Posterior vena cava (tissue), 2 donors: ENCODE measurements around the gene FAM181A. TPM values are rescaled to one million over a fixed set of nuclear protein-coding genes. Genes with fewer than 3 reads are reported as not detected.

Source experiments
- DNase-seq: peaks from one replicate; pipeline ENCODE4 v3.0.0-alpha.2; 2020; ENCODE audit warnings: low spot score
- intact Hi-C, 2 donors: fragments of 100-400 bp; cut with DNase I; formaldehyde crosslinking; loops; one replicate each; pipeline versions ENCODE4 v1.14.1 to v1.14.2; 2022 to 2023
- total RNA-seq, 2 donors: library from RNA; stranded (reverse); fragmentation: NEBNext Ultra II Directional; extraction: Animal tissue kit (Norgen Biotek cat#: 25700); gene quantifications; one replicate each; pipeline ENCODE4 v1.2.1, GENCODE V29; 2021
- donor health status: DM: yes; HTN: yes; CAD: no.
- donor health status: DM: yes; HTN: yes; CAD: no.

The FAM181A gene
- total RNA-seq, 2 donors from 2014 or later: not detected

DNA sequence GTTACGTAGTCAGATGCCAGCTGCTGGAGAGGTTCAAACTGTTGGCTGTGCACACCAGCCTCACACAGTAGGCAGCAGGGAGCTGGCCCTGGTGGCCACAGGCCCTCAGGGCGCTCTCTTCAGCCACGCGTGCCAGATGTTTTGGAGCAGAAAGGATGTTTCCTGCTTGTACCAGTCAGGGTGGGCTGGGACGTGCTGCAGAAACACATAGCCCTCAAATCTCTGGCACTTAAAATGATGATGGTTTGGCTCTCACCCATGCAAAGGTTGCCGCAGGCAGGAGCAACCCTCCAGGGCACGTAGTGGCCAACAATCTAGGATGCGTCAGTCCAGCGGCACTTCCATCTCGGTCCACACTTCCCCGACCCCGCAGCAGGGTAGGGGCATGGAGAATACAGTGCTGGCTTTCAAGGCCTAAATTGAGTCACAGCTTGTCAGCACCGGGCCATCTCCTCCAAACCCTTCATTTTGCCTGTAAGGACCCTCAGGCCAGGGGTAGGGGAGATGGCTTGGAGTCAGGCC, 1.7 kb upstream of the FAM181A start:
- no peak for DNase-seq
- intact Hi-C loops: no loop called here

DNA sequence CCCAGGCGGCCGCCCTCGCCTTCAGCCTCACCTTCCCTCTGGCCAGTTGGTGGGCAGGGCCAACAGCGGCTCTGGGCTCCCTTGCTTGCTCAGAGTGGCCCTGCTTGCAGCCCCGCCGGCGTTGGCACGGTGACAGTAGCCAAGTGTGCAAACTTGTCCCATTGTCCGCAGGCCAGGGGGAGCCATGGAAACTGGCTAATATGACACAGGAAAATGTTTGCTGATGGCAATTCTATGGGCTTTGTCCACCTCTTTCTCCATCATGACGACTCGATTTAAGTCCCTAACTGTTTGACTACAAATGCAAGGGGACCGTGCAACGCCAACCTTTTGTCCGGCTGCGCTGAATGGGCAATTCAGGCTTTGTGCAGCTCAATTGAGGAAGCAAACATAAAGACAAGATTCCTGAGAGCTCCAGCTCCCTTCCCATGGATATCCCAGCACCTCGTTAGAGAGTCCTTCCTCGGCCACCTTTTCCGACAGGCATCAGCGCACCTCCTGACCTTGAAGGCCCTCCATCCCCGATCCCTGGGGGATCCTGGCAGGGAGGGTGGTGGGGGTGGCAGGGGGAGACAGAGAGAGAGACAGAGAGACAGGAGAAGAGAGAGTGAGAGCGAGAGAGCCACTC, 785 bp upstream of the FAM181A start:
- intact Hi-C loops: no loop called here
- DNase-seq: no peak

GRCh38 chr14:93927800-93928145, 629 bp downstream of the FAM181A start:
- intact Hi-C loops: no loop called here
- no peak for DNase-seq

DNA sequence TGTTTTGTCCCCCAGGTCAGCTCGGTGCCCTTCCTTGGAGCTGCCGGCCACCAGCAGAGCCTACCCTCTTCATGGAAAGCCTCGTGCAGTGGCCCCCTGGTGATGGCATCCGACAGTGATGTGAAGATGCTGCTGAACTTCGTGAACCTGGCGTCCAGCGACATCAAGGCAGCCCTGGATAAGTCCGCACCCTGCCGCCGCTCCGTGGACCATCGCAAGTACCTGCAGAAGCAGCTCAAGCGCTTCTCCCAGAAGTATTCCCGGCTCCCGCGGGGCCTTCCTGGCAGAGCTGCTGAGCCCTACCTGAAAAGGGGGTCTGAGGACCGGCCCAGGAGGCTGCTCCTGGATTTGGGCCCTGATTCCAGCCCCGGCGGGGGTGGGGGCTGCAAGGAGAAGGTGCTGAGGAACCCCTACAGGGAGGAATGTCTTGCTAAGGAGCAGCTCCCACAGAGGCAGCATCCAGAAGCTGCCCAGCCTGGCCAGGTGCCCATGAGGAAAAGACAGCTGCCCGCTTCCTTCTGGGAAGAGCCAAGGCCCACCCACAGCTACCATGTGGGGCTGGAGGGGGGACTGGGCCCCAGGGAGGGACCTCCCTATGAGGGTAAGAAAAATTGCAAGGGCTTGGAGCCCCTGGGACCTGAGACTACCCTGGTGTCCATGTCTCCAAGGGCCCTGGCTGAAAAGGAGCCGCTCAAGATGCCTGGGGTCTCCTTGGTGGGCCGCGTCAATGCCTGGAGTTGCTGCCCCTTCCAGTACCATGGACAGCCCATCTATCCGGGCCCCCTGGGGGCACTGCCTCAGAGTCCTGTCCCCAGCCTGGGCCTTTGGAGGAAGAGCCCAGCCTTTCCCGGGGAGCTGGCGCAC, 1.3 kb downstream of the FAM181A start:
- intact Hi-C loops: no loop called here
- DNase-seq: no peak

- no peak for DNase-seq
- intact Hi-C loops: no loop called here
These were observed 1.9 kb downstream of the FAM181A start for GRCh38 chr14:93929048-93929535.

DNA sequence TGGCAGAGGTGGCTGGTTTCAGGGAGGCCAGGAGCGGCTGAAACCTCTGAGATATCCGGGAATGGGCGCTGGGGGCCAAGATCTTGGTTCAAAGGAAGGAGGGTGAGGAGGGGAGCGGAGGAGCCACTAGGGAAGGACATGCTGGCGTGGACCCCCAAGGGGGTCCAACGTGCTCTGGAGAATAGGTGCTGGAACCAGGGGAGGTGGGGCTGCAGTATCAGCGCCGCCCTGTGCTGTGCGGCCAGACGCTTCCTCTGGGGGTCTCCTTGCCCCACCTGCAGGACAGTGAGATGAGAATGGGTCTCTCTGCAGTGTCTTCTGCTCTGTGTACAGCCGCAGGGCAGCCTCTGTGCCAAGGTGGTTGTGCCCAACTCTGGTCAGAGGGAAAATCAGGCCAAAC, 2.5 kb downstream of the FAM181A start:
- intact Hi-C loops: loop anchor here in 1 of 2 donors (10.0 kb wide), 1 partner anchor 205 kb away; no protein-coding TSS in a partner anchor

DNA sequence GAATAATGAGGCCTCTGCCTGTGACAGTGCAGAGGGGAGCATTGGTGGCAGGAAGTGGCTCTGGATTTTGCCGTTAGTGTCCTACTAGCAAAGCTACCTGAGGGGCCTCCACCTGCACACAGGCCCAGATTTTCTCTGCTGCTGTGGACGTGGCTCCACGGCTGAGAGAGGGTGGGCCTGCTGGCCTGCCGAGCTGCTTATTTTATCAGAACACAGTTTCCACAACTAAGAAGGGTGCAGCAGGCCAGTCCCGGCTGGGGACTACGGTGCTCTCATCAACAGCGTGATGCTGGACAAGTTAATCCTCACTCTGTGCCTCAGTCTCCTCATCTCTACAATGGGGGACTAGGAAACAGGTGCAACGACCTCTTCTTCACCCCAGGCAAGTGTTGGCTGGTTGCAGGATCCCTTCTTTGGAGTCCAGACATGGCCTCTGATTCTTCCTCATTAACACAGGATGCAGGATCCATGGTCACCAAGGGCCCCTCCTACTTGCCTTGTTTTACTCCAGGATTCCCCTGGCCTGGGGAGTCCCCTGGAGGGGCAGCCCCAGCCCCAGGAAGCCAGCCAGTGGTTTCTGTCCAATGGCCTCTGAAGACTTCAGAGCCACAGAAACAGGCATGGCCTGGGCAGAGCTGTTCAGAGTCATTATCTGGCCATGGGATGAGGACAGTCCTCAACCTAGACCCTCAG, 3.3 kb downstream of the FAM181A start:
- DNase-seq: no peak
- intact Hi-C loops: loop anchor here in 1 of 2 donors (10.0 kb wide), 1 partner anchor 204 kb away; no protein-coding TSS in a partner anchor

More for the DNA sequence above, 2.5 kb downstream of the FAM181A start:
- no peak for DNase-seq

DNA sequence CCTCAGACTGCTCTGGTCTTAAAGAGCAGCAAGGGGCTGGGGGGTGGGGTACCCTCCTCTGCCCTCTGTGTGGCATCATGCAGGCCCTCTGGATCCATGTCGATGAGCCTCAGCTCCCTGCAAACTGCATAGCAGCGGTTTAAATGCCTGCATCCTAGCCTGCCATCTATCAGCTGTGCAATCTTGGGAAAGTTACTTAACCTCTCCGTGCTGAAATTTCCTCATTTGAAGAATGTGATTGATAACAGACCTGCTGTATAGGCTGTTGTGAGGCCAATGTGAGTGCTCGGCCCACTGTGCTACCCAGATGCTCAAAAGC, 3.8 kb downstream of the FAM181A start:
- intact Hi-C loops: loop anchor here in 1 of 2 donors (10.0 kb wide), 1 partner anchor 204 kb away; no protein-coding TSS in a partner anchor
- DNase-seq: no peak

GRCh38 chr14:93932642-93933041, 5.5 kb downstream of the FAM181A start:
- intact Hi-C loops: loop anchor here in 1 of 2 donors (10.0 kb wide), 1 partner anchor 202 kb away; no protein-coding TSS in a partner anchor
- DNase-seq: no peak

DNA sequence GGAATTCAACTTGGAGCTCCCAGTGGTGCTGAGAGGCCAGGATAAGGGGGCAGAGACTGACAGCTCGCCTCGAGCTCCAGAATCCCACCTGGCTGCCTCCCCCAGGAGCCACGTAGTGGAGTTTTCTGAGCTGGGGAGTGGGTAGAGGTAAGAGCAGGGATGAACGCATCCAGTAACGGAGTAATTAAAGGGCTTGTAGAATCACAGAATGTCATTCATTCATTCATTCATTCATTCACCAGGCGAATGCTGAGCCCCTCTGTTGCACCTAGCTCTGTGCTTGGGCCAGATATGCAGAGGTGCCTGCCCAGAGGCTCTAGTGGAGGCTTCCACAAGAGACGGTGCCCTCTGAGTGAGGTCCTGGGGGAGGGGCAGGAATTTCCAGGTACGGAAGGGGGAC, 8.1 kb downstream of the FAM181A start:
- intact Hi-C loops: loop anchor here in 1 of 2 donors (10.0 kb wide), 1 partner anchor 200 kb away; no protein-coding TSS in a partner anchor
- DNase-seq: no peak

- intact Hi-C loops: loop anchor here in 1 of 2 donors (10.0 kb wide), 1 partner anchor 199 kb away; no protein-coding TSS in a partner anchor
- no peak for DNase-seq
These were observed 9.1 kb downstream of the FAM181A start for GRCh38 chr14:93936245-93936644.

DNA sequence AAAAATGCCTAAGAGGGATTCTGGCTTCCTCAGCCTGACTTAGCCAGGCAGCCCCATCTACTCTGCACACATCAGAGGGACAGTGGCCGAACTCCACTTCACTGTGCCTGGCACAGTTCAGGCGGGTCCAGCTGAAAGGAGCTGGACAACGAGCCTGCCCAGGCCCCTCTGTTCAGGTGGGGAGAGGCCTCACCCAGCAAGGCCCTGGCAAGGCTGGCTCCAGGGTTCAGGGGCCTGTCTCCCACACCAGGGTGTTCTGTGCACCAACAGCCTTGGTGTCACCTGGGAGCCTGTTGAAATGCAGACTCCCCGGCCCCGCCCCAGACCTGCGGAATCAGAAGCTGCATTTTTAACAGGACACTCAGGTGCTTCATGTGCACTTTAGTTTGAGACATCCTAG, 9.8 kb downstream of the FAM181A start:
- intact Hi-C loops: loop anchor here in 1 of 2 donors (10.0 kb wide), 1 partner anchor 198 kb away; no protein-coding TSS in a partner anchor
- DNase-seq: no peak

DNA sequence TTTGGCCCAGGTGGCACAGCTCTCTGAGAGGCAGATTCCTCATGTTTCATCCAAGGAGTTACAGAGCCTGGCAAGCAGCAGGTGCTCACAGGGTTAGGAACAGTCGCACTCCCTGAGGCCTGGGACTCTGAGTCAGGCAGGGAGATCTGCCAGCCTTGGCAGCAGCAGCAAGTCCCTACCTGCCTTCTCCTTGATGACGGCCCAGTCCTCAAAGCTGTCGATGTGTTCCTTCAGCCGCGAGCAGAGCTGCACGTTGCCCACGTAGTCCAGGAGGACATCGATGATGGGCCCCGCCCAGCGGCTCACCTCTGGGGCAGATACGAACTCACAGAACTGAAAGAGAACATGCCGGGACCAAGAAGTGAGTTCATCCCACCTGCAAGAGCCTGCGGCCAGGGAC, 10.4 kb downstream of the FAM181A start:
- intact Hi-C loops: loop anchor here in 1 of 2 donors (10.0 kb wide), 1 partner anchor 197 kb away; no protein-coding TSS in a partner anchor
- no peak for DNase-seq

DNA sequence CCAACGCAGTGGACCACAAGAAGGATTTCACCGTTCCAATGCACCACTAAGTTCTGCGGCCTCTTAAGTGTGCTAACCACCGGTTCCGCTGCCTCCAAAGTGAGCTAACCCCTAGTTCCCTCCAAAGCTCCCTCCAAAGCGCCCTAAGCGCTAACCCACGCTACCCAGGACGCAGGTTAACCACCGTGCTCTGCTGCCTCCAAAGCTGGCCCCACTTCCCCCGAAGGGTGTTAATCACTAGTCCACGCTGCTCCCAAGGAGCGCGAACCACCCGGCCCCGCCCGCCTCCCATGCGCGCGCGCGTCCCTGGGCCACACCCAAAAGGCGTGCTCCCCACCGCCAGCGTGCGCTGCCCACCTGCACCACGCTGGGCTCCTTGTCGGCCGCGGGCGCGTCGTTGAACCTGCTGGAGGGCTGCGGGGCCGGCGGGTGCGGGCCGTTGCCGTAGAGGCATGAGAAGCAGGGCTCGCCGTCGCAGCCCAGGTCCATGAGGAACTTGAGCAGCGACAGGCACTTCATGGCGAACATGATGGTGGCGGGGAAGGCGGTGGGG, 11.7 kb downstream of the FAM181A start:
- intact Hi-C loops: loop anchor here (2.0 to 10.0 kb wide), 2 partner anchors 60 to 196 kb away; no protein-coding TSS in a partner anchor

GRCh38 chr14:93939304-93940229, 12.4 kb downstream of the FAM181A start:
- intact Hi-C loops: loop anchor here (2.0 to 10.0 kb wide), 3 partner anchors 59 to 195 kb away; no protein-coding TSS in a partner anchor
- peak; percentile 95 for DNase-seq

More for the DNA sequence above, 11.7 kb downstream of the FAM181A start:
- no peak for DNase-seq

DNA sequence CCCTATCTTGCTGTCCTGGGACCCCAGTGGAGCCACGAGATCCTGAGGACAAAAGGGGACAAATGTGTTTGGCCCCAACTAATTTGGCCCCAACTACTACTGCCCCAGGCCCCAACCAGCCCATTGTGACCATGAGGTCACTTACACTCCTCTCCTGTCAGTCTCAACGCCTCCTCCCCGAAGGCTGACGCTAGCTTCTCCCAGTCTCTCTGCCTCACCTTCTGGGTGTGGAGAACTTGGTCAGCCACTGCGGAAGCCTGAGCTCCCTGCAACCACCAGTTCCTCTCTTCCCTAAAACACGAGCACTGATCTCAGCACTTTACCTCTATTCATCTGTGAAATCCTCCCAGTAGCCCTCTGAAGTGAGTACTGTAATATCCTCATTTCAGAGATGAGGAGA, 13.3 kb downstream of the FAM181A start:
- intact Hi-C loops: loop anchor here in 1 of 2 donors (2.0 kb wide), 1 partner anchor 62 kb away; no protein-coding TSS in a partner anchor
- no peak for DNase-seq

GRCh38 chr14:93941293-93941910, 14.3 kb downstream of the FAM181A start:
- no peak for DNase-seq
- intact Hi-C loops: loop anchor here in 1 of 2 donors (2.0 kb wide), 1 partner anchor 61 kb away; no protein-coding TSS in a partner anchor
